DOHH2 (cell line): ENCODE data around the gene DEPDC1B.
"Not testable (repeated sequence)": the region's sequence is repeated elsewhere in the genome, so short reads cannot be mapped to it uniquely, and the experiment has no call there.

Source experiments
- H3F3A ChIP-seq: fragments of 200-600 bp; sonication (generic), shearing (Covaris generic); 2 replicates; pipeline ENCODE4 v1.6.0; 2016; ENCODE audit warnings: antibody characterized with exemption, mild to moderate bottlenecking; ENCODE audit not compliant: control insufficient read depth, insufficient read depth
- H3K27ac ChIP-seq: fragments of 200-600 bp; sonication (generic); 2 replicates; pipeline ENCODE4 v1.5.1; 2014; ENCODE audit warnings: low read depth, mild to moderate bottlenecking, low read length, moderate library complexity
- H3K27me3 ChIP-seq: fragments of 200-600 bp; sonication (generic); 2 replicates; pipeline ENCODE4 v1.6.1; 2014; ENCODE audit warnings: mild to moderate bottlenecking, low read length, mixed read lengths; ENCODE audit not compliant: control insufficient read depth
- H3K36me3 ChIP-seq: fragments of 200-600 bp; sonication (generic); 2 replicates; pipeline ENCODE4 v1.6.1; 2014; ENCODE audit warnings: mild to moderate bottlenecking, low read length, moderate library complexity, mixed read lengths; ENCODE audit not compliant: control insufficient read depth
- H3K4me1 ChIP-seq: fragments of 200-600 bp; sonication (generic); 2 replicates; pipeline ENCODE4 v1.6.1; 2014; ENCODE audit warnings: mild to moderate bottlenecking, low read length, mixed read lengths; ENCODE audit not compliant: control insufficient read depth
- H3K4me2 ChIP-seq: fragments of 200-600 bp; sonication (generic); 2 replicates; pipeline ENCODE4 v1.6.0; 2014; ENCODE audit warnings: mild to moderate bottlenecking, low read length, moderate library complexity
- H3K4me3 ChIP-seq: fragments of 200-600 bp; sonication (generic); 2 replicates; pipeline ENCODE4 v1.5.1; 2014; ENCODE audit warnings: mild to moderate bottlenecking, low read length, mixed read lengths
- H3K79me2 ChIP-seq: fragments of 200-600 bp; sonication (generic); 2 replicates; pipeline ENCODE4 v1.6.1; 2014; ENCODE audit warnings: mild to moderate bottlenecking, low read length, mixed read lengths; ENCODE audit not compliant: control insufficient read depth
- H3K9me2 ChIP-seq: fragments of 200-600 bp; sonication (generic); replicated peaks from 2 replicates; pipeline ENCODE4 v1.6.1; 2014; ENCODE audit warnings: mild to moderate bottlenecking, low read length, mixed read lengths; ENCODE audit not compliant: control insufficient read depth
- H3K9me3 ChIP-seq: fragments of 200-600 bp; sonication (generic); 2 replicates; pipeline ENCODE4 v1.6.1; 2014; ENCODE audit warnings: antibody characterized with exemption, low read length, mixed read lengths; ENCODE audit not compliant: control insufficient read depth, insufficient read depth
- H4K20me1 ChIP-seq: fragments of 200-600 bp; sonication (generic); 2 replicates; pipeline ENCODE4 v1.6.0; 2014; ENCODE audit warnings: low read depth, mild to moderate bottlenecking, antibody characterized with exemption, low read length, moderate library complexity; ENCODE audit not compliant: control insufficient read depth, insufficient read depth
- EZH2phosphoT487 ChIP-seq: fragments of 200-600 bp; sonication (generic); IDR thresholded peaks from 2 replicates; pipeline ENCODE4 v1.6.1; 2017; ENCODE audit warnings: borderline replicate concordance, mild to moderate bottlenecking, antibody characterized with exemption, low read length, moderate library complexity, mixed read lengths
- TF ChIP-seq, protein P1 (sequence below): fragments of 200-600 bp; sonication (generic); IDR thresholded peaks from one replicate; pipeline ENCODE4 v1.5.1; 2014; ENCODE audit warnings: antibody characterized with exemption, mild to moderate bottlenecking, low read depth, low read length; ENCODE audit not compliant: poor library complexity, severe bottlenecking

The DEPDC1B gene

DNA sequence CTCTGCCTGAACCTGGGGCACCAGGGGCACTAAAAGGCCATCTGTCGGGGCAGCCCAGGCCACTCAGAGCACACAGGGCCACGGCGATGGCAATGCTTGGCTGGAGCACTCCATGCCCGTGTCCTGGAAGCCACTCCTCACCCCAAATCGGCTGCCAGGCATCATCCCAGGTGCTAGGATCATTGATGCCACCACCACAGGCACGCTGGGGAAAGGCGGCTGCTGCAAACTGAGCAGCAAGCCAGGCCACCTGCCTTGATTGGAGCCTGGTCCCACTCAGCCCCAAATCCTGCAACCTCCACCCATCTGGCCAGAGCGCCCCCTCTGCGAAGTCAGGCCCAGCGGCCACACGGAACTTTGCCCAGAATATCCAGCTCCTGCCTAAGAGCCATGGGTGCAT lies 67.8 kb downstream of the DEPDC1B start:
- H3K27me3 ChIP-seq, result no peaks in the 10 kb centered on the region
- H3K4me1 ChIP-seq, result no peaks in the 10 kb centered on the region
- peaks cover 26% of the 10 kb centered on the region for H3K36me3 ChIP-seq
- no peaks in the 10 kb centered on the region for H3K9me2 ChIP-seq
- no peaks in the 10 kb centered on the region for H3K9me3 ChIP-seq
- no peaks in the 10 kb centered on the region for H4K20me1 ChIP-seq
- TF ChIP-seq EZH2phosphoT487, result no peak
- TF ChIP-seq, protein P1, sequence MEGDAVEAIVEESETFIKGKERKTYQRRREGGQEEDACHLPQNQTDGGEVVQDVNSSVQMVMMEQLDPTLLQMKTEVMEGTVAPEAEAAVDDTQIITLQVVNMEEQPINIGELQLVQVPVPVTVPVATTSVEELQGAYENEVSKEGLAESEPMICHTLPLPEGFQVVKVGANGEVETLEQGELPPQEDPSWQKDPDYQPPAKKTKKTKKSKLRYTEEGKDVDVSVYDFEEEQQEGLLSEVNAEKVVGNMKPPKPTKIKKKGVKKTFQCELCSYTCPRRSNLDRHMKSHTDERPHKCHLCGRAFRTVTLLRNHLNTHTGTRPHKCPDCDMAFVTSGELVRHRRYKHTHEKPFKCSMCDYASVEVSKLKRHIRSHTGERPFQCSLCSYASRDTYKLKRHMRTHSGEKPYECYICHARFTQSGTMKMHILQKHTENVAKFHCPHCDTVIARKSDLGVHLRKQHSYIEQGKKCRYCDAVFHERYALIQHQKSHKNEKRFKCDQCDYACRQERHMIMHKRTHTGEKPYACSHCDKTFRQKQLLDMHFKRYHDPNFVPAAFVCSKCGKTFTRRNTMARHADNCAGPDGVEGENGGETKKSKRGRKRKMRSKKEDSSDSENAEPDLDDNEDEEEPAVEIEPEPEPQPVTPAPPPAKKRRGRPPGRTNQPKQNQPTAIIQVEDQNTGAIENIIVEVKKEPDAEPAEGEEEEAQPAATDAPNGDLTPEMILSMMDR, result no peak
- H3K27ac ChIP-seq, result no peak overlapping the region
- no peak overlapping the region for H3K4me2 ChIP-seq
- no peaks in the 10 kb centered on the region for H3F3A ChIP-seq
- no peak overlapping the region for H3K4me3 ChIP-seq
- no peaks in the 10 kb centered on the region for H3K79me2 ChIP-seq

DNA sequence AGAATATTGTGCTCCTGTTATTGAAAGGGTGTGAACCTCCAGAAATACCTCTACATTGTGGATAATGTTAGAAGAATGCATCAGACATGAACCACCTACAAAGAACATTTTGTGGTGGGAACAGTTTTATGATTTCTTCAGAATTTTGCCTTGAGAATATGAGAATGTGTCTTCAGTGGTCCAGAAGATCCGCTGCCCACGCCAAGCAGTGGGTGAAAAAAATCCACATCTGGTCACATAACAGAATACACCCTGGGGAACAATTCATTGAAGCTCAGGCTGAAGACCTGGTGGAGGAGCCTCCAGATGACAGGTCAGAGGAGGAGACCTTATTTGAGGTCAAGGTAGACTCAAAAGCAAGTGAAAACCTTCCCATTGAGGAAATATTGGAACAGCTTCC lies 69.1 kb downstream of the DEPDC1B start:
- Histone ChIP-seq H3K27ac (no peak overlapping the region), H4K20me1 (no peaks in the 10 kb centered on the region), H3K4me2 (no peak overlapping the region), H3F3A (no peaks in the 10 kb centered on the region), H3K79me2 (no peaks in the 10 kb centered on the region), H3K27me3 (no peaks in the 10 kb centered on the region), H3K36me3 (peaks cover 25% of the 10 kb centered on the region), H3K4me1 (no peaks in the 10 kb centered on the region), H3K9me3 (no peaks in the 10 kb centered on the region), H3K9me2 (no peaks in the 10 kb centered on the region), H3K4me3 (no peak overlapping the region)
- TF ChIP-seq, protein P1, result no peak
- no peak for TF ChIP-seq EZH2phosphoT487

- H3K36me3 ChIP-seq, result peaks cover 25% of the 10 kb centered on the region
- H3K27me3 ChIP-seq, result no peaks in the 10 kb centered on the region
- H3K9me2 ChIP-seq, result no peaks in the 10 kb centered on the region
- no peak overlapping the region for H3K27ac ChIP-seq
- H3K79me2 ChIP-seq, result no peaks in the 10 kb centered on the region
- H4K20me1 ChIP-seq, result no peaks in the 10 kb centered on the region
- no peak for TF ChIP-seq EZH2phosphoT487
- TF ChIP-seq, protein P1, result no peak
- H3K9me3 ChIP-seq, result no peaks in the 10 kb centered on the region
- no peak overlapping the region for H3K4me3 ChIP-seq
- no peaks in the 10 kb centered on the region for H3F3A ChIP-seq
- no peak overlapping the region for H3K4me2 ChIP-seq
- no peaks in the 10 kb centered on the region for H3K4me1 ChIP-seq
These were observed 69.8 kb downstream of the DEPDC1B start for GRCh38 chr5:60630179-60630578.

GRCh38 chr5:60624875-60625274 lies 75.1 kb downstream of the DEPDC1B start:
- not testable (repeated sequence) for H3K9me3 ChIP-seq, H3K27me3 ChIP-seq, H3K4me2 ChIP-seq, H3K4me1 ChIP-seq, H3K79me2 ChIP-seq, H3K27ac ChIP-seq, H3K4me3 ChIP-seq, H3F3A ChIP-seq, H3K9me2 ChIP-seq, H4K20me1 ChIP-seq, H3K36me3 ChIP-seq

DNA sequence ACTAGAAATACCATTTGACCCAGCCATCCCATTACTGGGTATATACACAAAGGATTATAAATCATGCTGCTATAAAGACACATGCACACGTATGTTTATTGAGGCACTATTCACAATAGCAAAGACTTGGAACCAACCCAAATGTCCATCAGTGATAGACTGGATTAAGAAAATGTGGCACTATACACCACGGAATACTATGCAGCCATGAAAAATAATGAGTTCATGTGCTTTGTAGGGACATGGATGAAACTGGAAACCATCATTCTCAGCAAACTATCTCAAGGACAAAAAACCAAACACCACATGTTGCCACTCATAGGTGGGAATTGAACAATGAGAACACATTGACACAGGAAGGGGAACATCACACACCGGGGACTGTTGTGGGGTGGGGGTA lies 79.2 kb downstream of the DEPDC1B start:
- not testable (repeated sequence) for H3K27me3 ChIP-seq, H3K79me2 ChIP-seq, H3K27ac ChIP-seq, H3K4me2 ChIP-seq, H3K4me1 ChIP-seq, H4K20me1 ChIP-seq, H3F3A ChIP-seq, H3K9me3 ChIP-seq, H3K4me3 ChIP-seq, H3K36me3 ChIP-seq, H3K9me2 ChIP-seq
